Smooth muscle cell (in vitro differentiated cells): ENCODE results near the gene MYL9. TPM values are rescaled to one million over a fixed set of nuclear protein-coding genes. Genes with fewer than 3 reads are reported as not detected.

Source experiments
- DNase-seq: peaks from one replicate; lab custom pipeline; 2025; ENCODE audit not compliant: unreplicated experiment; lab: John Stamatoyannopoulos, UW
- H2AFZ ChIP-seq: fragments of 200-600 bp; sonication (generic); 2 replicates; pipeline ENCODE4 v1.6.0; 2016; ENCODE audit warnings: antibody characterized with exemption, low read depth, mild to moderate bottlenecking
- H3F3A ChIP-seq: fragments of 200-600 bp; sonication (generic); 2 replicates; pipeline ENCODE4 v1.6.0; 2017; ENCODE audit warnings: antibody characterized with exemption, low read depth
- H3K27ac ChIP-seq: fragments of 200-600 bp; sonication (generic); 2 replicates; pipeline ENCODE4 v1.5.1; 2016; ENCODE audit warnings: low read depth, mild to moderate bottlenecking
- H3K27me3 ChIP-seq: fragments of 200-600 bp; sonication (generic); 2 replicates; pipeline ENCODE4 v1.6.1; 2016; ENCODE audit warnings: low read depth, mild to moderate bottlenecking
- H3K36me3 ChIP-seq: fragments of 200-600 bp; sonication (generic); 2 replicates; pipeline ENCODE4 v1.5.1; 2016; ENCODE audit warnings: low read depth
- H3K4me1 ChIP-seq: fragments of 200-600 bp; sonication (generic); 2 replicates; pipeline ENCODE4 v1.5.1; 2016; ENCODE audit warnings: low read depth
- H3K4me2 ChIP-seq: fragments of 200-600 bp; sonication (generic); 2 replicates; pipeline ENCODE4 v1.6.0; 2016; ENCODE audit warnings: mild to moderate bottlenecking
- H3K4me3 ChIP-seq: fragments of 200-600 bp; sonication (generic); 2 replicates; pipeline ENCODE4 v1.5.1; 2016; ENCODE audit warnings: mild to moderate bottlenecking
- H3K79me2 ChIP-seq: fragments of 200-600 bp; sonication (generic); 2 replicates; pipeline ENCODE4 v1.6.0; 2016; ENCODE audit warnings: low read depth, mild to moderate bottlenecking
- H3K9ac ChIP-seq: fragments of 200-600 bp; sonication (generic); 2 replicates; pipeline ENCODE4 v1.6.0; 2016; ENCODE audit warnings: low read depth
- H3K9me3 ChIP-seq: fragments of 200-600 bp; sonication (generic); replicated peaks from 2 replicates; pipeline ENCODE4 v1.5.1; 2016; ENCODE audit warnings: low read depth
- H4K20me1 ChIP-seq: fragments of 200-600 bp; sonication (generic); 2 replicates; pipeline ENCODE4 v1.6.0; 2016; ENCODE audit warnings: low read depth
- CTCF ChIP-seq: fragments of 200-600 bp; sonication (generic); IDR thresholded peaks from 2 replicates; pipeline ENCODE4 v1.5.1; 2017; ENCODE audit warnings: borderline replicate concordance, mild to moderate bottlenecking, antibody characterized with exemption; ENCODE audit not compliant: insufficient read depth, poor library complexity, severe bottlenecking
- WGBS: methylation state at CpG from one replicate; pipeline ENCODE4 v1.1.7; 2016; ENCODE audit warnings: low lambda C conversion rate; 5-methylcytosine and 5-hydroxymethylcytosine counted together
- polyA plus RNA-seq: library from polyadenylated mRNA; unstranded; fragments of >200 nt; fragmentation: Nextera tagmentation; extraction: Ambion mirVana; gene quantifications from 2 replicates; pipeline ENCODE4 v1.2.1, GENCODE V29; 2016
- total RNA-seq: library from RNA; depleted of rRNA; stranded (reverse); fragments of >200 nt; gene quantifications from 2 replicates; pipeline ENCODE4 v1.2.3, GENCODE V29; 2014

The MYL9 gene
- total and polyA plus RNA-seq, 2 experiments from 2014 or later: 198 to 1,109 TPM

GRCh38 chr20:36501367-36502006 is 39.8 kb upstream of the MYL9 start:
- WGBS: 96% methylated on average over 3 of the region's 3 CpGs
- Histone ChIP-seq H3K36me3 (peaks cover 7% of the 10 kb centered on the region), H3K4me3 (no peak overlapping the region)

GRCh38 chr20:36504295-36504694 is 37.0 kb upstream of the MYL9 start:
- no peak overlapping the region for H3K9ac ChIP-seq
- H3K27ac ChIP-seq: no peak overlapping the region
- H3F3A ChIP-seq: peaks cover 21% of the 10 kb centered on the region
- no peak overlapping the region for H3K4me2 ChIP-seq
- H2AFZ ChIP-seq: no peak overlapping the region
- H3K4me3 ChIP-seq: no peak overlapping the region
- peaks cover 100% of the 10 kb centered on the region for H4K20me1 ChIP-seq
- H3K79me2 ChIP-seq: peaks cover 64% of the 10 kb centered on the region
- no peak for TF ChIP-seq CTCF
- peaks cover 12% of the 10 kb centered on the region for H3K36me3 ChIP-seq
- H3K4me1 ChIP-seq: no peaks in the 10 kb centered on the region
- WGBS: 93% methylated on average over 4 of the region's 4 CpGs
- DNase-seq: no peak
- H3K27me3 ChIP-seq: no peaks in the 10 kb centered on the region
- H3K9me3 ChIP-seq: no peaks in the 10 kb centered on the region

More at GRCh38 chr20:36501367-36502006, 39.8 kb upstream of the MYL9 start:
- Histone ChIP-seq H3K4me2 (no peak overlapping the region), H3K27ac (no peak overlapping the region), H3K9me3 (no peaks in the 10 kb centered on the region), H3K27me3 (no peaks in the 10 kb centered on the region), H3F3A (peaks cover 21% of the 10 kb centered on the region), H3K4me1 (peaks cover 12% of the 10 kb centered on the region), H3K9ac (no peak overlapping the region), H2AFZ (no peak overlapping the region), H4K20me1 (peaks cover 99% of the 10 kb centered on the region), H3K79me2 (peaks cover 68% of the 10 kb centered on the region)
- DNase-seq: no peak
- no peak for TF ChIP-seq CTCF

GRCh38 chr20:36506253-36506652 is 35.1 kb upstream of the MYL9 start:
- H3F3A ChIP-seq: peaks cover 14% of the 10 kb centered on the region
- H3K27ac ChIP-seq: no peak overlapping the region
- no peak overlapping the region for H3K4me2 ChIP-seq
- no peak overlapping the region for H2AFZ ChIP-seq
- no peaks in the 10 kb centered on the region for H3K27me3 ChIP-seq
- DNase-seq: no peak
- peak; percentile 16 for TF ChIP-seq CTCF
- peaks cover 100% of the 10 kb centered on the region for H4K20me1 ChIP-seq
- no peak overlapping the region for H3K9ac ChIP-seq
- H3K79me2 ChIP-seq: peaks cover 83% of the 10 kb centered on the region
- H3K9me3 ChIP-seq: no peaks in the 10 kb centered on the region
- no peaks in the 10 kb centered on the region for H3K4me1 ChIP-seq
- WGBS: 91% methylated on average over 1 of the region's 1 CpG
- peaks cover 12% of the 10 kb centered on the region for H3K36me3 ChIP-seq
- H3K4me3 ChIP-seq: no peak overlapping the region

- no peaks in the 10 kb centered on the region for H3K9me3 ChIP-seq
Measured at GRCh38 chr20:36507746-36508145, 33.6 kb upstream of the MYL9 start.

More at GRCh38 chr20:36507746-36508145, 33.6 kb upstream of the MYL9 start:
- Histone ChIP-seq H3K27me3 (no peaks in the 10 kb centered on the region), H3K36me3 (peaks cover 18% of the 10 kb centered on the region), H3K4me2 (no peak overlapping the region), H3K27ac (peak overlapping the region; percentile 63), H3K4me3 (no peak overlapping the region), H3K9ac (no peak overlapping the region), H3K79me2 (peaks cover 75% of the 10 kb centered on the region), H3F3A (peaks cover 8% of the 10 kb centered on the region), H2AFZ (no peak overlapping the region), H4K20me1 (peaks cover 99% of the 10 kb centered on the region), H3K4me1 (no peaks in the 10 kb centered on the region)
- no peak for DNase-seq
- 79% methylated on average over 6 of the region's 6 CpGs for WGBS
- TF ChIP-seq CTCF: no peak
